SK-N-SH (cell line): ENCODE data around the gene SMARCA1. TPM values are rescaled to one million over a fixed set of nuclear protein-coding genes. Genes with fewer than 3 reads are reported as not detected.
A peak's percentile ranks its signal among the peaks of the same experiment; 100 is the strongest.

Source experiments
- CTCF ChIA-PET: fragments of 300-600, 350-600 bp; formaldehyde crosslinking; extraction: SDS; loops from one replicate; lab custom pipeline; 2021; lab: Yijun Ruan, JAX
- POLR2A ChIA-PET: fragments of 350-600 bp; sonication (Branson Sonifier 250); formaldehyde crosslinking; extraction: SDS; loops from one replicate; lab custom pipeline; 2020; ENCODE audit warnings: antibody characterized with exemption, inconsistent platforms; lab: Yijun Ruan, JAX
- DNase-seq: peaks from one replicate; pipeline ENCODE4 v3.0.0; 2012
- H2AFZ ChIP-seq: fragments of 200-600 bp; sonication (generic); 2 replicates; pipeline ENCODE4 v1.8.1; 2016; ENCODE audit warnings: antibody characterized with exemption, mild to moderate bottlenecking, low read depth
- H3F3A ChIP-seq: fragments of 200-600 bp; sonication (generic); replicated peaks from 2 replicates; pipeline ENCODE3; 2016; ENCODE audit warnings: antibody characterized with exemption, mild to moderate bottlenecking; ENCODE audit not compliant: insufficient read depth
- H3K27ac ChIP-seq, 2 experiments: fragments of 200-500 bp in 1 of 2; fragments of 200-600 bp in 1 of 2; sonication (Bioruptor generic) in 1 of 2; sonication (generic), shearing (Covaris generic) in 1 of 2; 2 replicates each; pipeline versions ENCODE4 v1.5.1 to v1.6.1; 2014 to 2016; ENCODE audit warnings: low read depth in 2 of 2, inconsistent platforms in 1 of 2, low read length in 1 of 2, mild to moderate bottlenecking in 1 of 2, mixed read lengths in 1 of 2
- H3K27me3 ChIP-seq: fragments of 200-600 bp; sonication (generic), shearing (Covaris generic); 2 replicates; pipeline ENCODE4 v1.6.1; 2016; ENCODE audit warnings: mixed run types; ENCODE audit not compliant: insufficient read depth
- H3K36me3 ChIP-seq, 2 experiments: fragments of 200-500 bp in 1 of 2; fragments of 200-600 bp in 1 of 2; sonication (Bioruptor generic) in 1 of 2; sonication (generic) in 1 of 2; replicated peaks in 1 of 2; 2 replicates each; pipeline versions ENCODE3 to v1.5.1; 2014 to 2016; ENCODE audit warnings: low read length in 1 of 2, mild to moderate bottlenecking in 1 of 2; ENCODE audit not compliant: insufficient read depth in 2 of 2, control insufficient read depth in 1 of 2
- H3K4me1 ChIP-seq, 2 experiments: fragments of 200-500 bp in 1 of 2; fragments of 200-600 bp in 1 of 2; sonication (Bioruptor generic) in 1 of 2; sonication (generic), shearing (Covaris generic) in 1 of 2; 2 replicates each; pipeline versions ENCODE4 v1.5.1 to v1.6.1; 2014 to 2016; ENCODE audit warnings: low read depth in 1 of 2, low read length in 1 of 2, mixed run types in 1 of 2; ENCODE audit not compliant: insufficient read depth in 2 of 2, control insufficient read depth in 1 of 2
- H3K4me2 ChIP-seq: fragments of 200-600 bp; sonication (generic), shearing (Covaris generic); 2 replicates; pipeline ENCODE4 v1.6.1; 2017; ENCODE audit warnings: mixed run types
- H3K4me3 ChIP-seq, 2 experiments: fragments of 200-500 bp in 1 of 2; fragments of 200-600 bp in 1 of 2; sonication (Bioruptor generic) in 1 of 2; sonication (generic), shearing (Covaris generic) in 1 of 2; 2 replicates each; pipeline versions ENCODE4 v1.5.1 to v1.8.1; 2014 to 2016; ENCODE audit warnings: low read depth in 2 of 2, inconsistent platforms in 1 of 2, low read length in 1 of 2, mild to moderate bottlenecking in 1 of 2, mixed read lengths in 1 of 2, moderate library complexity in 1 of 2
- H3K79me2 ChIP-seq: fragments of 200-600 bp; sonication (generic); 2 replicates; pipeline ENCODE4 v1.8.1; 2017; ENCODE audit warnings: mild to moderate bottlenecking; ENCODE audit not compliant: insufficient read depth
- H3K9ac ChIP-seq: fragments of 200-600 bp; sonication (generic); 2 replicates; pipeline ENCODE4 v1.6.1; 2017; ENCODE audit warnings: mixed run types
- H3K9me2 ChIP-seq: fragments of 200-600 bp; sonication (generic); 2 replicates; pipeline ENCODE4 v1.6.1; 2017; ENCODE audit warnings: mixed run types
- H3K9me3 ChIP-seq: fragments of 200-600 bp; sonication (generic); 2 replicates; pipeline ENCODE4 v1.6.1; 2017; ENCODE audit warnings: mixed run types, mild to moderate bottlenecking, moderate library complexity
- H4K20me1 ChIP-seq: fragments of 200-600 bp; sonication (generic); 2 replicates; pipeline ENCODE4 v1.6.1; 2017; ENCODE audit warnings: mild to moderate bottlenecking, mixed run types; ENCODE audit not compliant: insufficient read depth
- EP300 ChIP-seq, 2 experiments: IDR thresholded peaks; 2 replicates each; pipeline versions ENCODE4 v1.4.0 to v1.6.1; 2012; ENCODE audit warnings: borderline replicate concordance in 1 of 2, low read depth in 1 of 2, low read length in 1 of 2
- EZH2phosphoT487 ChIP-seq: fragments of 200-600 bp; sonication (generic); IDR thresholded peaks from 2 replicates; pipeline ENCODE4 v1.6.1; 2017; ENCODE audit warnings: low read depth, mixed run types, mild to moderate bottlenecking, antibody characterized with exemption, moderate library complexity, borderline replicate concordance
- FOSL2 ChIP-seq: IDR thresholded peaks from 2 replicates; pipeline ENCODE4 v1.4.0; 2012; ENCODE audit warnings: low read depth, mild to moderate bottlenecking, moderate library complexity, borderline replicate concordance
- FOXM1 ChIP-seq: IDR thresholded peaks from 2 replicates; pipeline ENCODE4 v1.4.0; 2012; ENCODE audit warnings: low read depth, mild to moderate bottlenecking
- GABPA ChIP-seq: IDR thresholded peaks from 2 replicates; pipeline ENCODE4 v1.4.0; 2012; ENCODE audit warnings: low read depth, mild to moderate bottlenecking
- IRF3 ChIP-seq: fragments of 150-350 bp; IDR thresholded peaks from 2 replicates; pipeline ENCODE4 v1.6.1; 2016; ENCODE audit warnings: mild to moderate bottlenecking, low read depth, low read length
- RAD21 ChIP-seq: IDR thresholded peaks from 2 replicates; pipeline ENCODE4 v1.6.1; 2012; ENCODE audit warnings: mild to moderate bottlenecking, low read length
- REST ChIP-seq: IDR thresholded peaks from 2 replicates; pipeline ENCODE4 v1.6.1; 2012; ENCODE audit warnings: mild to moderate bottlenecking, low read depth, low read length, moderate library complexity
- SMC3 ChIP-seq: IDR thresholded peaks from 2 replicates; pipeline ENCODE4 v1.6.1; 2012; ENCODE audit warnings: low read depth, low read length, improper control_type of control experiment
- TCF12 ChIP-seq: IDR thresholded peaks from 2 replicates; pipeline ENCODE4 v1.4.0; 2012
- TEAD4 ChIP-seq: IDR thresholded peaks from 2 replicates; pipeline ENCODE4 v1.4.0; 2012; ENCODE audit warnings: mild to moderate bottlenecking, borderline replicate concordance; ENCODE audit not compliant: insufficient read depth
- WGBS: methylation state at CpG from one replicate; pipeline ENCODE4 v1.1.6; 2017; ENCODE audit warnings: low lambda C conversion rate; 5-methylcytosine and 5-hydroxymethylcytosine counted together
- polyA plus RNA-seq, 3 experiments: library from polyadenylated mRNA; depleted of rRNA; stranded (reverse); fragments of >200 nt; gene quantifications; 2 replicates each; pipeline ENCODE4 v1.2.3, GENCODE V29; 2012
- TF ChIP-seq, protein P1 (sequence below): IDR thresholded peaks from 2 replicates; pipeline ENCODE4; 2012
- TF ChIP-seq, protein P2 (sequence below): IDR thresholded peaks from 2 replicates; pipeline ENCODE4 v1.4.0; 2012; ENCODE audit warnings: low read depth, borderline replicate concordance

Gene SMARCA1
- polyA plus RNA-seq, 1 of the 3 experiments (the other 2 are of a cell fraction): 17.1 TPM

- TF ChIP-seq EP300 (IDR thresholded peaks at IDR 0.05; ENCODE audit: borderline replicate concordance in 1 of 2, low read depth in 1 of 2, low read length in 1 of 2) (0 out of 4 replicates have a peak, but pooled peaks of 1 of the 2 experiments have one; percentile 13), GABPA (no peak), RAD21 (no peak)
- TF ChIP-seq, protein P1, sequence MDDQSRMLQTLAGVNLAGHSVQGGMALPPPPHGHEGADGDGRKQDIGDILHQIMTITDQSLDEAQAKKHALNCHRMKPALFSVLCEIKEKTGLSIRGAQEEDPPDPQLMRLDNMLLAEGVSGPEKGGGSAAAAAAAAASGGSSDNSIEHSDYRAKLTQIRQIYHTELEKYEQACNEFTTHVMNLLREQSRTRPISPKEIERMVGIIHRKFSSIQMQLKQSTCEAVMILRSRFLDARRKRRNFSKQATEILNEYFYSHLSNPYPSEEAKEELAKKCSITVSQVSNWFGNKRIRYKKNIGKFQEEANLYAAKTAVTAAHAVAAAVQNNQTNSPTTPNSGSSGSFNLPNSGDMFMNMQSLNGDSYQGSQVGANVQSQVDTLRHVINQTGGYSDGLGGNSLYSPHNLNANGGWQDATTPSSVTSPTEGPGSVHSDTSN: no peak
- TF ChIP-seq, protein P2, sequence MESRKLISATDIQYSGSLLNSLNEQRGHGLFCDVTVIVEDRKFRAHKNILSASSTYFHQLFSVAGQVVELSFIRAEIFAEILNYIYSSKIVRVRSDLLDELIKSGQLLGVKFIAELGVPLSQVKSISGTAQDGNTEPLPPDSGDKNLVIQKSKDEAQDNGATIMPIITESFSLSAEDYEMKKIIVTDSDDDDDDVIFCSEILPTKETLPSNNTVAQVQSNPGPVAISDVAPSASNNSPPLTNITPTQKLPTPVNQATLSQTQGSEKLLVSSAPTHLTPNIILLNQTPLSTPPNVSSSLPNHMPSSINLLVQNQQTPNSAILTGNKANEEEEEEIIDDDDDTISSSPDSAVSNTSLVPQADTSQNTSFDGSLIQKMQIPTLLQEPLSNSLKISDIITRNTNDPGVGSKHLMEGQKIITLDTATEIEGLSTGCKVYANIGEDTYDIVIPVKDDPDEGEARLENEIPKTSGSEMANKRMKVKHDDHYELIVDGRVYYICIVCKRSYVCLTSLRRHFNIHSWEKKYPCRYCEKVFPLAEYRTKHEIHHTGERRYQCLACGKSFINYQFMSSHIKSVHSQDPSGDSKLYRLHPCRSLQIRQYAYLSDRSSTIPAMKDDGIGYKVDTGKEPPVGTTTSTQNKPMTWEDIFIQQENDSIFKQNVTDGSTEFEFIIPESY: no peak
Measured at GRCh38 chrX:129495900-129496299, 27.4 kb downstream of the SMARCA1 start (continued).

- H3K4me1 ChIP-seq: peaks cover 0 to 16% of the 10 kb centered on the region in 2 experiments; a peak in 1 of 4 replicates
- CTCF ChIA-PET: no interaction called here
- no peak overlapping the region for H2AFZ ChIP-seq
- 0 out of 4 replicates have a peak overlapping the region, but pooled peaks of 1 of the 2 experiments have one; percentile 72 for H3K27ac ChIP-seq
- 0 out of 2 replicates have a peak, but pooled peaks cover 4% of the 10 kb centered on the region for H3K27me3 ChIP-seq
- no peaks in the 10 kb centered on the region for H3K9me2 ChIP-seq
- no peaks in the 10 kb centered on the region for H3K9me3 ChIP-seq
- H3K9ac ChIP-seq: no peak overlapping the region
- TF ChIP-seq SMC3: no peak
- TF ChIP-seq FOSL2: no peak
- TF ChIP-seq TEAD4: no peak
- TF ChIP-seq EZH2phosphoT487: no peak
- no peak for TF ChIP-seq TCF12
- no peak for TF ChIP-seq IRF3
- no peak for TF ChIP-seq REST
- TF ChIP-seq FOXM1: no peak
- TF ChIP-seq, all 33 proteins: peak for 0
- Histone ChIP-seq H3K79me2 (no peaks in the 10 kb centered on the region), H4K20me1 (no peaks in the 10 kb centered on the region), H3K4me2 (no peak overlapping the region), H3K4me3 (no peak overlapping the region), H3F3A (peaks cover 40% of the 10 kb centered on the region), H3K36me3 (peaks cover 40 to 47% of the 10 kb centered on the region in 2 experiments)
- POLR2A ChIA-PET: no interaction called here
- WGBS: 50% methylated on average over 2 of the region's 2 CpGs
- DNase-seq: no peak
Measured at GRCh38 chrX:129494887-129495286, 28.4 kb downstream of the SMARCA1 start.
